H1 (cell line): Measurements from ENCODE around the gene HJURP. TPM values are rescaled to one million over a fixed set of nuclear protein-coding genes. Genes with fewer than 3 reads are reported as not detected.

Experiments used
- CTCF ChIA-PET: fragments of 300-600 bp; sonication (Branson Sonifier 250); formaldehyde crosslinking; loops from one replicate; lab custom pipeline; 2021; ENCODE audit not compliant: partially characterized antibody; lab: Charles Lee
- POLR2A ChIA-PET: fragments of 300-600 bp; sonication (Branson Sonifier 250); formaldehyde crosslinking; loops from one replicate; lab custom pipeline; 2021; ENCODE audit warnings: inconsistent platforms; ENCODE audit not compliant: partially characterized antibody; lab: Charles Lee
- DNase-seq, 2 experiments: peaks; one replicate each; pipeline versions ENCODE4 v3.0.0 to v3.0.0-alpha.2; 2010 to 2022; ENCODE audit warnings: low spot score in 2 of 2, low read depth in 1 of 2, mixed read lengths in 1 of 2
- FAIRE-seq: peaks from 2 replicates; lab custom pipeline; 2011; peaks lifted over from hg19 to GRCh38; lab: Jason Lieb, UNC
- H2AFZ ChIP-seq: 2 replicates; pipeline ENCODE4 v1.8.1; 2012; ENCODE audit warnings: low read length, inconsistent platforms
- H2AK5ac ChIP-seq: 2 replicates; pipeline ENCODE4 v1.6.1; 2013; ENCODE audit warnings: low read depth, low read length
- H2BK120ac ChIP-seq: replicated peaks from 2 replicates; pipeline ENCODE3; 2013; ENCODE audit warnings: low read depth, low read length, inconsistent platforms
- H2BK12ac ChIP-seq: 2 replicates; pipeline ENCODE4 v1.6.1; 2013; ENCODE audit warnings: low read depth, low read length
- H2BK15ac ChIP-seq: 2 replicates; pipeline ENCODE4 v1.6.1; 2013; ENCODE audit warnings: low read length
- H2BK20ac ChIP-seq: 2 replicates; pipeline ENCODE4 v1.6.1; 2013; ENCODE audit warnings: low read length
- H2BK5ac ChIP-seq: 2 replicates; pipeline ENCODE4 v1.6.1; 2013; ENCODE audit warnings: low read depth, low read length
- H3K14ac ChIP-seq: 2 replicates; pipeline ENCODE4 v1.6.1; 2013; ENCODE audit warnings: inconsistent platforms; ENCODE audit not compliant: insufficient read length
- H3K18ac ChIP-seq: 2 replicates; pipeline ENCODE4 v1.6.1; 2013; ENCODE audit warnings: low read length; ENCODE audit errors: extremely low read depth
- H3K23ac ChIP-seq: 2 replicates; pipeline ENCODE4 v1.6.1; 2013; ENCODE audit warnings: inconsistent platforms; ENCODE audit not compliant: insufficient read length
- H3K23me2 ChIP-seq: 2 replicates; pipeline ENCODE4 v1.6.1; 2013; ENCODE audit warnings: low read depth, low read length
- H3K27ac ChIP-seq: 2 replicates; pipeline ENCODE4 v1.6.1; 2011; ENCODE audit warnings: low read depth, low read length, inconsistent platforms
- H3K27me3 ChIP-seq, 4 experiments: replicated peaks in 1 of 4; 1 replicate in 1 of 4; 2 replicates in 3 of 4; pipeline versions ENCODE4 v1.6.1 to v1.8.1; 2011 to 2013; ENCODE audit warnings: low read length in 3 of 4, mild to moderate bottlenecking in 3 of 4, inconsistent platforms in 2 of 4, mixed read lengths in 2 of 4, moderate library complexity in 1 of 4; ENCODE audit not compliant: control insufficient read depth in 3 of 4, insufficient read depth in 3 of 4; ENCODE audit errors: extremely low read depth in 1 of 4
- H3K36me3 ChIP-seq, 4 experiments: 2 replicates each; pipeline versions ENCODE4 v1.6.1 to v1.8.1; 2011 to 2013; ENCODE audit warnings: mild to moderate bottlenecking in 4 of 4, low read length in 3 of 4, moderate library complexity in 2 of 4, control low read depth in 1 of 4, inconsistent platforms in 1 of 4; ENCODE audit not compliant: insufficient read depth in 4 of 4, control insufficient read depth in 2 of 4
- H3K4ac ChIP-seq: replicated peaks from 2 replicates; pipeline ENCODE3; 2013; ENCODE audit warnings: low read length, low read depth, mixed read lengths, inconsistent platforms; ENCODE audit not compliant: insufficient read length
- H3K4me1 ChIP-seq, 4 experiments: replicated peaks in 1 of 4; 1 replicate in 1 of 4; 2 replicates in 3 of 4; pipeline versions ENCODE4 v1.6.1 to v1.8.1; 2011 to 2013; ENCODE audit warnings: low read length in 3 of 4, inconsistent platforms in 2 of 4, mixed read lengths in 1 of 4; ENCODE audit not compliant: insufficient read depth in 4 of 4, control insufficient read depth in 3 of 4
- H3K4me2 ChIP-seq, 2 experiments: 2 replicates each; pipeline versions ENCODE4 v1.6.1 to v1.8.1; 2011 to 2013; ENCODE audit warnings: low read depth in 2 of 2, low read length in 2 of 2, control low read depth in 1 of 2, inconsistent platforms in 1 of 2, mild to moderate bottlenecking in 1 of 2; ENCODE audit not compliant: insufficient read depth in 1 of 2
- H3K4me3 ChIP-seq, 4 experiments: fragments of 200-600, 300-600 bp in 1 of 4; sonication (generic), shearing (Covaris generic), sonication (Bioruptor Twin) in 1 of 4; 2 replicates each; pipeline versions ENCODE4 v1.5.1 to v1.8.1; 2011 to 2016; ENCODE audit warnings: low read length in 4 of 4, low read depth in 3 of 4, control low read depth in 2 of 4, inconsistent platforms in 2 of 4, mild to moderate bottlenecking in 2 of 4, mixed read lengths in 1 of 4, moderate library complexity in 1 of 4; ENCODE audit not compliant: insufficient read depth in 2 of 4; ENCODE audit errors: extremely low read depth in 1 of 4
- H3K56ac ChIP-seq: replicated peaks from 2 replicates; pipeline ENCODE3; 2013; ENCODE audit warnings: low read depth, mild to moderate bottlenecking, mixed read lengths, low read length, inconsistent platforms; ENCODE audit not compliant: insufficient read length
- H3K79me1 ChIP-seq: 2 replicates; pipeline ENCODE4 v1.6.1; 2013; ENCODE audit warnings: low read depth, low read length, control low read depth
- H3K79me2 ChIP-seq, 2 experiments: 2 replicates each; pipeline versions ENCODE4 v1.6.1 to v1.8.1; 2012 to 2013; ENCODE audit warnings: low read length in 2 of 2, mild to moderate bottlenecking in 2 of 2, inconsistent platforms in 1 of 2; ENCODE audit not compliant: insufficient read depth in 2 of 2, control insufficient read depth in 1 of 2
- H3K9ac ChIP-seq, 4 experiments: replicated peaks in 1 of 4; 1 replicate in 1 of 4; 2 replicates in 3 of 4; pipeline versions ENCODE4 v1.6.1 to v1.8.1; 2011 to 2013; ENCODE audit warnings: low read depth in 3 of 4, low read length in 3 of 4, control low read depth in 2 of 4, mild to moderate bottlenecking in 2 of 4, moderate library complexity in 2 of 4, inconsistent platforms in 1 of 4; ENCODE audit errors: extremely low read depth in 1 of 4
- H3K9me3 ChIP-seq, 2 experiments: 2 replicates each; pipeline versions ENCODE4 v1.6.1 to v1.8.1; 2012 to 2013; ENCODE audit warnings: mild to moderate bottlenecking in 2 of 2, moderate library complexity in 2 of 2, control low read depth in 1 of 2, inconsistent platforms in 1 of 2, low read depth in 1 of 2, low read length in 1 of 2, mixed read lengths in 1 of 2; ENCODE audit not compliant: insufficient read depth in 2 of 2
- H4K20me1 ChIP-seq, 2 experiments: replicated peaks in 1 of 2; 2 replicates each; pipeline versions ENCODE3 to v1.8.1; 2011 to 2013; ENCODE audit warnings: inconsistent platforms in 2 of 2, low read length in 2 of 2, mild to moderate bottlenecking in 1 of 2; ENCODE audit not compliant: insufficient read depth in 2 of 2, control insufficient read depth in 1 of 2
- H4K5ac ChIP-seq: 2 replicates; pipeline ENCODE4 v1.6.1; 2013; ENCODE audit warnings: low read length, low read depth, mixed read lengths, inconsistent platforms; ENCODE audit not compliant: insufficient read length
- H4K8ac ChIP-seq: 2 replicates; pipeline ENCODE4 v1.8.0; 2013; ENCODE audit warnings: mild to moderate bottlenecking, moderate library complexity, low read length, inconsistent platforms; ENCODE audit not compliant: insufficient read depth; ENCODE audit errors: extremely low read depth
- H4K91ac ChIP-seq: replicated peaks from 2 replicates; pipeline ENCODE3; 2013; ENCODE audit warnings: low read length, mixed read lengths, inconsistent platforms; ENCODE audit not compliant: insufficient read length
- BACH1 ChIP-seq: IDR thresholded peaks from 2 replicates; pipeline ENCODE4 v1.6.1; 2012; ENCODE audit warnings: low read length, improper control_type of control experiment
- CEBPB ChIP-seq: IDR thresholded peaks from 2 replicates; pipeline ENCODE4 v1.6.1; 2012; ENCODE audit warnings: low read depth, low read length
- EZH2 ChIP-seq: fragments of 200-600 bp; sonication (generic); IDR thresholded peaks from 2 replicates; pipeline ENCODE4 v1.7.1; 2012; ENCODE audit warnings: low read depth, mild to moderate bottlenecking, moderate library complexity, low read length, inconsistent platforms; ENCODE audit not compliant: severe bottlenecking
- HDAC6 ChIP-seq: IDR thresholded peaks from one replicate; pipeline ENCODE4 v1.7.1; 2012; ENCODE audit warnings: low read depth, mild to moderate bottlenecking, inconsistent platforms, low read length, moderate library complexity
- JUND ChIP-seq: IDR thresholded peaks from 2 replicates; pipeline ENCODE4 v1.6.1; 2011; ENCODE audit warnings: mild to moderate bottlenecking, improper control_type of control experiment, low read length
- POLR2A ChIP-seq, 2 experiments: IDR thresholded peaks; 1 replicate in 1 of 2; 2 replicates in 1 of 2; pipeline ENCODE4 v1.6.1; 2011; ENCODE audit warnings: low read depth in 2 of 2, low read length in 2 of 2, mild to moderate bottlenecking in 2 of 2; ENCODE audit errors: control extremely low read depth in 1 of 2
- POU5F1 ChIP-seq: IDR thresholded peaks from 2 replicates; pipeline ENCODE4 v1.6.1; 2011; ENCODE audit warnings: low read depth, mild to moderate bottlenecking, low read length, moderate library complexity
- RNF2 ChIP-seq: fragments of 200-900, 300-1000 bp; sonication (generic); IDR thresholded peaks from 2 replicates; pipeline ENCODE4 v1.7.1; 2016; ENCODE audit warnings: borderline replicate concordance, low read depth, mild to moderate bottlenecking, antibody characterized with exemption, low read length; ENCODE audit not compliant: poor library complexity, severe bottlenecking; ENCODE audit errors: missing control alignments
- SAP30 ChIP-seq: fragments of 300-600 bp; sonication (generic); IDR thresholded peaks from 2 replicates; pipeline ENCODE4 v1.7.1; 2012; ENCODE audit warnings: low read length, moderate library complexity, mild to moderate bottlenecking, inconsistent platforms; ENCODE audit not compliant: insufficient read depth, insufficient replicate concordance
- SIRT6 ChIP-seq: IDR thresholded peaks from one replicate; pipeline ENCODE4 v1.7.1; 2012; ENCODE audit warnings: low read length, inconsistent platforms
- SP1 ChIP-seq: IDR thresholded peaks from 2 replicates; pipeline ENCODE4 v1.6.1; 2011; ENCODE audit warnings: low read depth, low read length
- YY1 ChIP-seq: IDR thresholded peaks from 2 replicates; pipeline ENCODE4 v1.6.1; 2011; ENCODE audit warnings: low read depth, mild to moderate bottlenecking, low read length
- WGBS, 2 experiments: shearing (Covaris generic) in 1 of 2; methylation state at CpG; one replicate each; pipeline versions ENCODE4 v1.1.6 to v1.1.7; 2013 to 2015; ENCODE audit warnings: low lambda C conversion rate in 2 of 2, mixed read lengths in 2 of 2, inconsistent platforms in 1 of 2, low coverage in 1 of 2, missing lambda C conversion rate in 1 of 2; ENCODE audit not compliant: insufficient replicate concordance in 2 of 2, insufficient coverage in 1 of 2, insufficient read length in 1 of 2; ENCODE audit errors: extremely low coverage in 1 of 2, missing lambda C conversion rate in 1 of 2; 5-methylcytosine and 5-hydroxymethylcytosine counted together
- polyA plus RNA-seq, 7 experiments: library from polyadenylated mRNA; depleted of rRNA in 3 of 7; stranded (reverse) in 5 of 7; unstranded in 2 of 7; fragments of >200 nt in 5 of 7; fragments of 200-250 nt in 2 of 7; gene quantifications; 1 replicate in 5 of 7; 2 replicates in 1 of 7; 4 replicates in 1 of 7; pipeline versions ENCODE4 v1.2.1 to v1.2.3, GENCODE V29; 2011 to 2013; ENCODE audit warnings: missing spikeins in 2 of 7, mixed read lengths in 2 of 7
- total RNA-seq: library from RNA; stranded (reverse); fragmentation: NEBNext Ultra II Directional; extraction: Animal tissue kit (Norgen Biotek cat#: 25700); gene quantifications from 2 replicates; pipeline ENCODE4 v1.2.1, GENCODE V29; 2021
- TF ChIP-seq, protein P1 (sequence below): IDR thresholded peaks from 2 replicates; pipeline ENCODE4 v1.6.1; 2012; ENCODE audit warnings: inconsistent platforms
- TF ChIP-seq, protein P2 (sequence below): IDR thresholded peaks from 2 replicates; pipeline ENCODE4 v1.6.1; 2011; ENCODE audit warnings: low read depth, mild to moderate bottlenecking, low read length; ENCODE audit not compliant: insufficient read depth

The HJURP gene
- total and polyA plus RNA-seq, 2 of the 8 experiments (the other 6 are each of a cell fraction or from before 2014, with no cell fraction given) = 49.3 to 60.5 TPM

DNA sequence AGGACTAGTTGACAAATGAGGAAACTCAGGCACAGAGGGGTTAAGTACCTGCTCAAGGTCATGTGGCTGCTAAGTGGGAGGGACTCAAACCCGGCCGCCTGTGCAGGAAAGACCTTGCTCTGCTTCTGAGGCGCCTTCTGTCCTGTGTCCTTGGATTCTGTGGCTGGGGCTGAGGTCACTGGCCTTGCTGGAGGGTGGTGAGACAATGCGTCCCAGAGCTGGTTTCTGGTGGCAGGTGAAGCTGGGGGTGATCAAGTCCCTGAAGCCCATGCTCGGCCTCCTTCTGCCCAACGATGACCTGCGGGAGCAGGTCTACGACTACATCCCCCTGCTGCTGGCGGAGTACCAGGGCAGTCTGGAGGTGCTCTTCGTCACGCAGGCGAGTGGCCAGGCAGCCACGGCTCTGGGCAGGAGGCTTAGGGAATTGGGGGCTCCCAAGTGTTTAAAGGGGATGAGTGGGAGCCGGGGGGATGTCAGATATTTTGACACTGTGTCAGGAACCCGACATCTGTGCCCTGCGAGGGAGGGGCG lies 60.1 kb downstream of the HJURP start:
- H3K27ac ChIP-seq = no peak overlapping the region
- CTCF ChIA-PET = interaction anchor here (1.6 kb wide), 1 partner anchor 9 kb away, joined by 9 read pairs; no protein-coding TSS in a partner anchor
- H4K5ac ChIP-seq = no peak overlapping the region
- DNase-seq (peak in 1 of 2 experiments; percentile 10), FAIRE-seq (no peak)
- H2BK20ac ChIP-seq = no peak overlapping the region
- no peaks in the 10 kb centered on the region for H3K4me1 ChIP-seq
- H3K14ac ChIP-seq = no peak overlapping the region
- TF ChIP-seq POLR2A (IDR thresholded peaks at IDR 0.05; ENCODE audit: control extremely low read depth in 1 of 2, low read depth in 2 of 2, low read length in 2 of 2) (no peak), RNF2 (no peak), EZH2 (no peak), POU5F1 (no peak), SIRT6 (no peak), CEBPB (no peak), SAP30 (no peak), YY1 (no peak), JUND (no peak), HDAC6 (no peak), BACH1 (no peak), SP1 (no peak)
- TF ChIP-seq, protein P1, sequence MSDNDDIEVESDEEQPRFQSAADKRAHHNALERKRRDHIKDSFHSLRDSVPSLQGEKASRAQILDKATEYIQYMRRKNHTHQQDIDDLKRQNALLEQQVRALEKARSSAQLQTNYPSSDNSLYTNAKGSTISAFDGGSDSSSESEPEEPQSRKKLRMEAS = no peak
- TF ChIP-seq, protein P2, sequence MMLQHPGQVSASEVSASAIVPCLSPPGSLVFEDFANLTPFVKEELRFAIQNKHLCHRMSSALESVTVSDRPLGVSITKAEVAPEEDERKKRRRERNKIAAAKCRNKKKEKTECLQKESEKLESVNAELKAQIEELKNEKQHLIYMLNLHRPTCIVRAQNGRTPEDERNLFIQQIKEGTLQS = no peak
- no peak overlapping the region for H3K56ac ChIP-seq
- no peak overlapping the region for H2AFZ ChIP-seq
- 81% methylated on average over 14 of the region's 17 CpGs; no CpG with 5 or more reads in 1 of the 2 experiments for WGBS, 2 experiments
- no peak overlapping the region for H2BK120ac ChIP-seq
- H3K23ac ChIP-seq = no peak overlapping the region
- no peaks in the 10 kb centered on the region for H3K79me1 ChIP-seq
- H4K20me1 ChIP-seq = no peaks in the 10 kb centered on the region
- H2BK12ac ChIP-seq = no peak overlapping the region
- no peaks in the 10 kb centered on the region for H3K36me3 ChIP-seq
- no peak overlapping the region for H3K4me2 ChIP-seq
- H3K79me2 ChIP-seq = no peaks in the 10 kb centered on the region
- no peak overlapping the region for H3K9ac ChIP-seq
- H2BK5ac ChIP-seq = no peak overlapping the region
- H4K91ac ChIP-seq = no peak overlapping the region
- H3K18ac ChIP-seq = no peak overlapping the region
- H4K8ac ChIP-seq = peak overlapping the region; percentile 17; the same call in 1 of the 2 replicates
- no peak overlapping the region for H3K4me3 ChIP-seq
- no peak overlapping the region for H2BK15ac ChIP-seq
- H2AK5ac ChIP-seq = no peak overlapping the region
- POLR2A ChIA-PET = no interaction called here
- H3K4ac ChIP-seq = no peak overlapping the region
- peaks cover 0 to 5% of the 10 kb centered on the region in 2 experiments; a peak in 1 of 4 replicates for H3K9me3 ChIP-seq
- H3K27me3 ChIP-seq = no peaks in the 10 kb centered on the region
- H3K23me2 ChIP-seq = no peaks in the 10 kb centered on the region
